Measurements from ENCODE around the gene TDRD1.
A peak's percentile ranks its signal among the peaks of the same experiment; 100 is the strongest.
"Not testable (repeated sequence)": the region's sequence is repeated elsewhere in the genome, so short reads cannot be mapped to it uniquely, and the experiment has no call there.

TDRD1 gene

GRCh38 chr10:114179148-114179547, at the start of gene TDRD1:
Gene TDRD1 (plus strand): TSS chr10:114179353. CDS start chr10:114187832, 8,479 bp downstream.
- no peak for DNase-seq (ENCODE audit: low spot score)

GRCh38 chr10:114131094-114131493, 48.1 kb upstream of the TDRD1 start:
- no peak for DNase-seq (ENCODE audit: low spot score)

GRCh38 chr10:114135476-114135875, 43.7 kb upstream of the TDRD1 start:
- no peak for DNase-seq (ENCODE audit: low spot score)

- no peak for DNase-seq (ENCODE audit: low spot score)
Observed at GRCh38 chr10:114138581-114138980, 40.6 kb upstream of the TDRD1 start.

GRCh38 chr10:114140036-114140435, 39.1 kb upstream of the TDRD1 start:
- no peak for DNase-seq (ENCODE audit: low spot score)

- DNase-seq (ENCODE audit: low spot score) = not testable (repeated sequence)
Observed at GRCh38 chr10:114140827-114141226, 38.3 kb upstream of the TDRD1 start.

- DNase-seq (ENCODE audit: low spot score) = no peak
Observed at GRCh38 chr10:114142018-114142417, 37.1 kb upstream of the TDRD1 start.

GRCh38 chr10:114143160-114143559, 36.0 kb upstream of the TDRD1 start:
- DNase-seq (ENCODE audit: low spot score) = no peak

- DNase-seq (ENCODE audit: low spot score) = not testable (repeated sequence)
Observed at GRCh38 chr10:114149476-114149875, 29.7 kb upstream of the TDRD1 start.

GRCh38 chr10:114151486-114151885, 27.7 kb upstream of the TDRD1 start:
- peak; percentile 87 for DNase-seq (ENCODE audit: low spot score)

- no peak for DNase-seq (ENCODE audit: low spot score)
Observed at GRCh38 chr10:114151892-114152291, 27.3 kb upstream of the TDRD1 start.

GRCh38 chr10:114157912-114158311, 21.2 kb upstream of the TDRD1 start:
- no peak for DNase-seq (ENCODE audit: low spot score)

GRCh38 chr10:114163062-114163461, 16.1 kb upstream of the TDRD1 start:
- no peak for DNase-seq (ENCODE audit: low spot score)

GRCh38 chr10:114166043-114166442, 13.1 kb upstream of the TDRD1 start:
- DNase-seq (ENCODE audit: low spot score) = no peak

- no peak for DNase-seq (ENCODE audit: low spot score)
Observed at GRCh38 chr10:114166494-114166893, 12.7 kb upstream of the TDRD1 start.

- DNase-seq (ENCODE audit: low spot score) = no peak
Observed at GRCh38 chr10:114167985-114168384, 11.2 kb upstream of the TDRD1 start.

GRCh38 chr10:114168450-114169009, 10.6 kb upstream of the TDRD1 start:
- no peak for DNase-seq (ENCODE audit: low spot score)

- DNase-seq (ENCODE audit: low spot score) = no peak
Observed at GRCh38 chr10:114172216-114172615, 6.9 kb upstream of the TDRD1 start.

- no peak for DNase-seq (ENCODE audit: low spot score)
Observed at GRCh38 chr10:114172776-114173602, 6.2 kb upstream of the TDRD1 start.

GRCh38 chr10:114173603-114173920, 5.6 kb upstream of the TDRD1 start:
- DNase-seq (ENCODE audit: low spot score) = no peak

- DNase-seq (ENCODE audit: low spot score) = peak; percentile 68
Observed at GRCh38 chr10:114173921-114174694, 5.0 kb upstream of the TDRD1 start, which contains the start of gene CCDC186. Gene CCDC186 (minus strand): TSS chr10:114174203. CDS start chr10:114163268, 10,935 bp downstream.

- DNase-seq (ENCODE audit: low spot score) = no peak
Observed at GRCh38 chr10:114174695-114175188, 4.4 kb upstream of the TDRD1 start.

- no peak for DNase-seq (ENCODE audit: low spot score)
Observed at GRCh38 chr10:114175667-114176066, 3.5 kb upstream of the TDRD1 start.

Data from kidney capillary endothelial cell (primary cell).